K562 (cell line): ENCODE results near the gene CCDC50. TPM values are rescaled to one million over a fixed set of nuclear protein-coding genes. Genes with fewer than 3 reads are reported as not detected.
A peak's percentile ranks its signal among the peaks of the same experiment; 100 is the strongest.

Experiments
- ATAC-seq: fragments of 200-7000 bp; cut with Tn5 transposase; 3 replicates; pipeline ENCODE4 v1.9.1; 2020; ENCODE audit warnings: moderate library complexity
- BruUV-seq: library from RNA; stranded (reverse); fragments of 400-500 nt; replicated peaks from 2 replicates; lab custom pipeline; 2021; lab: Mats Ljungman, UMichigan
- CTCF ChIA-PET: fragments of 300-600 bp; formaldehyde crosslinking; extraction: SDS; loops from one replicate; lab custom pipeline; 2021; ENCODE audit warnings: low intra/inter-chr PET ratio; lab: Yijun Ruan, JAX
- POLR2A ChIA-PET: fragments of 300-600, 350-650 bp; sonication (Branson Sonifier 250); formaldehyde crosslinking; extraction: SDS; loops from one replicate; lab custom pipeline; 2021; ENCODE audit warnings: antibody characterized with exemption, inconsistent platforms; lab: Yijun Ruan, JAX
- DNase-seq, 4 experiments: peaks; one replicate each; pipeline versions ENCODE4 v3.0.0 to v3.0.0-alpha.2; 2011 to 2018; ENCODE audit warnings: low spot score in 3 of 4, mixed read lengths in 3 of 4; ENCODE audit errors: extremely low read depth in 1 of 4
- FAIRE-seq: peaks from 2 replicates; lab custom pipeline; 2011; peaks lifted over from hg19 to GRCh38; lab: Jason Lieb, UNC
- H2AFZ ChIP-seq: 2 replicates; pipeline ENCODE4 v1.6.0; 2011; ENCODE audit warnings: low read depth, low read length, control low read depth, inconsistent platforms
- H3K27ac ChIP-seq: fragments of 200-600 bp; 3 replicates; pipeline ENCODE4 v1.8.0; 2011; ENCODE audit warnings: low read depth, mild to moderate bottlenecking, control low read depth, inconsistent platforms, low read length, moderate library complexity, mixed read lengths; ENCODE audit errors: extremely low read depth
- H3K27me3 ChIP-seq, 2 experiments: fragments of 300-600 bp in 1 of 2; 2 replicates in 1 of 2; 3 replicates in 1 of 2; pipeline versions ENCODE4 v1.6.0 to v1.8.0; 2011; ENCODE audit warnings: inconsistent platforms in 2 of 2, low read length in 2 of 2, mild to moderate bottlenecking in 1 of 2, mixed read lengths in 1 of 2, moderate library complexity in 1 of 2; ENCODE audit not compliant: control insufficient read depth in 2 of 2, insufficient read depth in 2 of 2
- H3K36me3 ChIP-seq: fragments of 300-600 bp; 3 replicates; pipeline ENCODE4 v1.8.0; 2011; ENCODE audit warnings: mild to moderate bottlenecking, low read length, inconsistent platforms; ENCODE audit not compliant: control insufficient read depth, insufficient read depth
- H3K4me1 ChIP-seq, 2 experiments: fragments of 200-600 bp in 1 of 2; replicated peaks in 1 of 2; 2 replicates in 1 of 2; 3 replicates in 1 of 2; pipeline versions ENCODE4 v1.5.1 to v1.8.0; 2011; ENCODE audit warnings: inconsistent platforms in 2 of 2, low read length in 2 of 2, mild to moderate bottlenecking in 1 of 2, mixed read lengths in 1 of 2, moderate library complexity in 1 of 2; ENCODE audit not compliant: control insufficient read depth in 2 of 2, insufficient read depth in 2 of 2
- H3K4me2 ChIP-seq: 2 replicates; pipeline ENCODE4 v1.6.1; 2011; ENCODE audit warnings: low read length, control low read depth, inconsistent platforms, mixed read lengths; ENCODE audit not compliant: insufficient read depth
- H3K4me3 ChIP-seq: fragments of 200-600 bp; sonication (generic), shearing (Covaris generic); 2 replicates; pipeline ENCODE4 v1.5.1; 2016; ENCODE audit warnings: control low read depth, inconsistent platforms
- H3K79me2 ChIP-seq: fragments of 200-600 bp; 3 replicates; pipeline ENCODE4 v1.8.0; 2011; ENCODE audit warnings: low read length, inconsistent platforms; ENCODE audit not compliant: control insufficient read depth, insufficient read depth
- H3K9ac ChIP-seq, 2 experiments: 2 replicates each; pipeline versions ENCODE4 v1.6.0 to v1.6.1; 2011; ENCODE audit warnings: low read depth in 2 of 2, low read length in 2 of 2, control low read depth in 1 of 2, inconsistent platforms in 1 of 2, mild to moderate bottlenecking in 1 of 2, mixed read lengths in 1 of 2; ENCODE audit not compliant: insufficient read depth in 1 of 2
- H3K9me1 ChIP-seq: one replicate; pipeline ENCODE4 v1.6.0; 2011; ENCODE audit warnings: inconsistent platforms, mild to moderate bottlenecking, low read length, moderate library complexity; ENCODE audit not compliant: control insufficient read depth, insufficient read depth
- H3K9me3 ChIP-seq: replicated peaks from 2 replicates; pipeline ENCODE4 v1.5.1; 2011; ENCODE audit warnings: low read depth, low read length, inconsistent platforms; ENCODE audit not compliant: control insufficient read depth, insufficient read depth
- H4K20me1 ChIP-seq: replicated peaks from 2 replicates; pipeline ENCODE4 v1.6.1; 2011; ENCODE audit warnings: low read length, inconsistent platforms, mixed read lengths; ENCODE audit not compliant: control insufficient read depth, insufficient read depth
- ESRRA ChIP-seq: fragments of 450-650 bp; IDR thresholded peaks from 2 replicates; pipeline ENCODE4 v1.6.1; 2014; ENCODE audit warnings: low read depth, mild to moderate bottlenecking, moderate library complexity, borderline replicate concordance
- ZBTB1 ChIP-seq: sonication (generic); formaldehyde crosslinking; IDR thresholded peaks from 2 replicates; pipeline ENCODE4 v1.8.1; 2023; ENCODE audit warnings: missing genetic modification reagents, low read depth, mild to moderate bottlenecking, borderline replicate concordance
- ZNF780A ChIP-seq: fragments of 250-450 bp; sonication (Bioruptor Pico); IDR thresholded peaks from 2 replicates; pipeline ENCODE4 v1.5.0; 2021; ENCODE audit warnings: mild to moderate bottlenecking
- in situ Hi-C: fragments of 300-500 bp; cut with MboI; formaldehyde crosslinking; loops from 4 replicates; pipeline ENCODE4 v1.15.0; 2018; ENCODE audit warnings: inconsistent platforms, mixed read lengths
- intact Hi-C: fragments of 100-400 bp; cut with micrococcal nuclease; formaldehyde crosslinking; loops from 2 replicates; pipeline ENCODE4 v1.14.2; 2022
- polyA plus RNA-seq, 8 experiments: library from polyadenylated mRNA; depleted of rRNA in 4 of 8; stranded (reverse) in 5 of 8; unstranded in 3 of 8; fragments of >200 nt; fragmentation: Nextera tagmentation in 2 of 8; fragmentation: Illumina TruSeq in 1 of 8; extraction: Ambion mirVana in 2 of 8; extraction: Trizol in 1 of 8; gene quantifications; 2 replicates each; pipeline versions ENCODE4 v1.2.1 to v1.2.3, GENCODE V29; 2011 to 2014; ENCODE audit warnings: inconsistent platforms in 1 of 8, missing spikeins in 1 of 8
- total RNA-seq, 7 experiments: library from RNA; depleted of rRNA in 6 of 7; stranded (reverse); fragments of >200 nt in 6 of 7; fragmentation: Illumina TruSeq in 2 of 7; extraction: Trizol in 2 of 7; gene quantifications; 2 replicates each; pipeline versions ENCODE4 v1.2.1 to v1.2.3, GENCODE V29; 2011 to 2021; ENCODE audit warnings: low replicate concordance in 1 of 7
- TF ChIP-seq, protein P1 (sequence below): fragments of 450-650 bp; formaldehyde crosslinking; IDR thresholded peaks from 2 replicates; pipeline ENCODE4 v1.4.0; 2022; ENCODE audit warnings: mild to moderate bottlenecking, moderate library complexity
- TF ChIP-seq, protein P2 (sequence below): sonication (generic); formaldehyde crosslinking; IDR thresholded peaks from 2 replicates; pipeline ENCODE4 v1.8.1; 2022; ENCODE audit warnings: missing genetic modification reagents
- TF ChIP-seq, protein P3 (sequence below): sonication (generic); formaldehyde crosslinking; IDR thresholded peaks from 2 replicates; pipeline ENCODE4 v1.9.0; 2022; ENCODE audit warnings: mild to moderate bottlenecking, missing genetic modification reagents

CCDC50 gene
- total and polyA plus RNA-seq, 9 of the 15 experiments (the other 6 are each of a cell fraction or from before 2014, with no cell fraction given): 8.4 to 63.4 (median 40.4) TPM

DNA sequence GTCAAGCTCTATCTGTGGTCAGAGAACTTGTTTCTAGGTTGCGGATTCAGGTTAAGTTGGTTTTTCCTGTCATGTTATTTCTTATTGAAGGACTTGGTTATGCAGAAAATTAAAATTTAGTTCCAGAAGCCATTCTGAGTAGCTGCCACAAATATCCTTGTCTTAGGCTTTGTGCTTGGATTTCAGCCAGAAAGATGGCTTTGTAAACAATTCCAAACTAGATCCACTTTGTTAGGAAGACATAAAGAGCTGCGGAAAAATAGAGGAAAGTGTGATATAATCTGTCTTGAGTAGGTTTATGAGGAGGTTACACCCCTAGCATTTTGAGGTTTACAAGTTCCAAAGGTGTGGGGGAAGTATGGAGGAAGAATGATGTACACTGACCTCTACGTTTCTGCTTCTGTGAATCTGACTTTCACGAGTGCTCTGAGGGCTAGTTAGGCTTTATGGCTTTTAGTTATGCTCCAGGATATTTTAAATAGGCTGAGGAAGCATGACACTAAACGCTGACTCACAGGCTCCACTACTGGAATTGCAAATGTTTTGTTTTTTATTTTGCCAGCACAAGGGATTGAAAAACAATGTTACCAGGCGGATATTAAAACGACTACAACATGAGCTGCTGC, 47.4 kb downstream of the CCDC50 start (continued):
- no peak for TF ChIP-seq ESRRA
- TF ChIP-seq, protein P1, sequence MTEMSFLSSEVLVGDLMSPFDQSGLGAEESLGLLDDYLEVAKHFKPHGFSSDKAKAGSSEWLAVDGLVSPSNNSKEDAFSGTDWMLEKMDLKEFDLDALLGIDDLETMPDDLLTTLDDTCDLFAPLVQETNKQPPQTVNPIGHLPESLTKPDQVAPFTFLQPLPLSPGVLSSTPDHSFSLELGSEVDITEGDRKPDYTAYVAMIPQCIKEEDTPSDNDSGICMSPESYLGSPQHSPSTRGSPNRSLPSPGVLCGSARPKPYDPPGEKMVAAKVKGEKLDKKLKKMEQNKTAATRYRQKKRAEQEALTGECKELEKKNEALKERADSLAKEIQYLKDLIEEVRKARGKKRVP (CRISPR knock-in tag): no peak
- TF ChIP-seq, all 486 proteins: peak for 4

DNA sequence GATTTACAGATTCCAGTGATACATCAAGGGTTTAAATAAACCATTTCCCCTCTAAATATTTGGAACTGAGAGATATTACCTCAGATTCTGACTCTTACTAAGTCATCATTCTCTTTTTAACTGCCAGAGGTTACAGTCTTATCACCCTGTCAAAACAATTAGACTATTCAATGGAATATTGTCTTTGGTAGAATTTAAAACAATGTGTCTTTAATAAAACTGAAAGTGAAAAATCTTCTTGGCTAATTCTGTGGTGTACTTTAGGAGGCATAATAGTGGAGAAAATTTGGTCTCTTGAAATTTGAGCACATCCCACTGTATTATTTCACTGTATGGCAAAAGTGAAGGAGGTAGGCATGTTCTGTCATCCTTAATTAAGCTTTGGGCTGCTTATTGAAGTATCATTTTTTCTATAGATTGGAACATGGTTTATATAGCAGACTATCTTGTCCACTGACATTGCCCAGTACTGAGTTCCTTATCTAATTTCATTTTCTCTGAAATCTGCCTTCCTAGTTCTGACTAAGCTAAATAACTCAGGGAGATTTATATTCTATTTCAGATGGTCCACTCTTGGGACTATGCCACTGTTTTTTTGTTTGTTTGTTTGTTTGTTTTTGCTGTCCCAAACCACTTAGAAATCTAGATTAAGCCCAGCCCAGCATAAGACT, 49.1 kb downstream of the CCDC50 start:
- Histone ChIP-seq H3K9ac (no peak overlapping the region), H3K9me3 (no peaks in the 10 kb centered on the region), H3K27me3 (no peaks in the 10 kb centered on the region), H3K79me2 (no peaks in the 10 kb centered on the region), H2AFZ (no peak overlapping the region), H3K27ac (no peak overlapping the region), H3K4me1 (peaks cover 0 to 2% of the 10 kb centered on the region in 2 experiments; a peak in 1 of 5 replicates), H4K20me1 (no peaks in the 10 kb centered on the region), H3K4me2 (no peak overlapping the region), H3K9me1 (no peaks in the 10 kb centered on the region), H3K36me3 (peaks cover 38% of the 10 kb centered on the region), H3K4me3 (no peak overlapping the region)
- TF ChIP-seq, protein P2, sequence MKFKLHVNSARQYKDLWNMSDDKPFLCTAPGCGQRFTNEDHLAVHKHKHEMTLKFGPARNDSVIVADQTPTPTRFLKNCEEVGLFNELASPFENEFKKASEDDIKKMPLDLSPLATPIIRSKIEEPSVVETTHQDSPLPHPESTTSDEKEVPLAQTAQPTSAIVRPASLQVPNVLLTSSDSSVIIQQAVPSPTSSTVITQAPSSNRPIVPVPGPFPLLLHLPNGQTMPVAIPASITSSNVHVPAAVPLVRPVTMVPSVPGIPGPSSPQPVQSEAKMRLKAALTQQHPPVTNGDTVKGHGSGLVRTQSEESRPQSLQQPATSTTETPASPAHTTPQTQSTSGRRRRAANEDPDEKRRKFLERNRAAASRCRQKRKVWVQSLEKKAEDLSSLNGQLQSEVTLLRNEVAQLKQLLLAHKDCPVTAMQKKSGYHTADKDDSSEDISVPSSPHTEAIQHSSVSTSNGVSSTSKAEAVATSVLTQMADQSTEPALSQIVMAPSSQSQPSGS: no peak
- TF ChIP-seq ZBTB1 (CRISPR knock-in tag): no peak
- TF ChIP-seq, protein P3, sequence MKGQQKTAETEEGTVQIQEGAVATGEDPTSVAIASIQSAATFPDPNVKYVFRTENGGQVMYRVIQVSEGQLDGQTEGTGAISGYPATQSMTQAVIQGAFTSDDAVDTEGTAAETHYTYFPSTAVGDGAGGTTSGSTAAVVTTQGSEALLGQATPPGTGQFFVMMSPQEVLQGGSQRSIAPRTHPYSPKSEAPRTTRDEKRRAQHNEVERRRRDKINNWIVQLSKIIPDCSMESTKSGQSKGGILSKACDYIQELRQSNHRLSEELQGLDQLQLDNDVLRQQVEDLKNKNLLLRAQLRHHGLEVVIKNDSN: no peak
- no peak for TF ChIP-seq ZNF780A
- ChIA-PET CTCF (no interaction called here), POLR2A (interaction anchor here (1.2 to 1.4 kb wide), 2 partner anchors 12 to 40 kb away, joined by 3 to 4 read pairs; no protein-coding TSS in a partner anchor)
- FAIRE-seq (no peak), DNase-seq (no peak), ATAC-seq (peak; percentile 49)
- intact Hi-C loops: no loop called here
- BruUV-seq: no TSS peak
- in situ Hi-C loops: no loop called here
